ENCODE data around the gene KLHL17. TPM values are rescaled to one million over a fixed set of nuclear protein-coding genes. Genes with fewer than 3 reads are reported as not detected.

Gene KLHL17
- total and polyA plus RNA-seq, 10 of the 15 experiments (the other 5 are each of a cell fraction or from before 2014, with no cell fraction given) = 0.03 to 30.6 (median 5.3) TPM

DNA sequence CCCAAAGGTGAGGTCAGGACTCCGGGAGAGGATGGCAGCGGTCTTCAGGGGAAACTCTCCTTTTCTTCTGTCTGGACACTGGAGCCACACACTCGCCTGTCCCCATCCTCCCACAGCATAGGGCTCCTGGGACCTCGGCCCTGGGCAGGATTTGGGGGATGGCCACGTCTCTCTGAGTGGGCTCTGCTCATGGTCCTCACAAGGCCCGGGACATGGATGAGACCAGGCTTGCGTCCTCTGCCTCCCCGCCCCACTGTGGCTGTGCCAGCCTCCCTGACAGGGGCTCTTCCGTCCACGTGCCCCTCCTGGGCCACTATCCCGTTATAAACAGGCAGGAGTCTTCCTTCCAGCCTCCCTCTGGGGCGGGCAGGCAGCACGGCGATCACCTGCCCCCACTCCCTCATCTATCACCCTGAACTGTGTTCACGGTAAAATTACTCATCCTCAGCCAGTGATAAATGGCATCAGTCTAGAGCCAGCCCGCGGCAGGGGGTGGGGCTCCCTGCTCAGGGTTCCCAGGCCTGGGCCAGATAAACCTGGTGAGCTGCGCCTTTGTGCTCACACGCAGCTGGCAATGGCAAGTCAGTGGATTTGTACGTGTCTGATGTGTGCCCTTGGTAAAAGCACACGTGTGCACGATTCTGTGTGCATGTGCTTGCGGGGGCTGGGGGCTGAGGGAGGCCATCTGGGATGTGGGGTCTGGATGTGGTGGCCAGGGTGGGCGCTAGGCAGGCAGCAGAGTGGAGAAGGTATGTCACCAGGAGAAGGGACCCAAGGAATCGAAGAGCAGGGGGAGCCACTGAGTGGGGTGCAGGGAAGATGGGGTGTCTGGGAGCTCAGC, 49.3 kb upstream of the KLHL17 start:
- Histone ChIP-seq H3K27me3 (replicated peaks in 1 of 2; ENCODE audit: control insufficient read depth in 2 of 2, insufficient read depth in 2 of 2, low read length in 1 of 2) (no peaks in the 10 kb centered on the region; a peak in 2 of 4 replicates), H3K4me1 (ENCODE audit: control insufficient read depth, insufficient read depth, low read length) (no peaks in the 10 kb centered on the region; the same call in 1 of the 2 replicates), H3K4me3 (no peak overlapping the region), H3K36me3 (ENCODE audit: control insufficient read depth in 2 of 2, insufficient read depth in 2 of 2, low read length in 1 of 2) (no peaks in the 10 kb centered on the region), H3K9me3 (replicated peaks; ENCODE audit: control insufficient read depth, insufficient read depth, low read length) (no peaks in the 10 kb centered on the region), H3K79me2 (ENCODE audit: control insufficient read depth, insufficient read depth, low read length) (no peaks in the 10 kb centered on the region), H3K4me2 (ENCODE audit: control insufficient read depth, insufficient read depth) (no peak overlapping the region), H3K27ac (ENCODE audit: control insufficient read depth, insufficient read depth) (no peak overlapping the region), H3K9ac (ENCODE audit: control insufficient read depth, insufficient read depth, low read length) (no peak overlapping the region), H2AFZ (ENCODE audit: control insufficient read depth, low read depth, low read length) (no peak overlapping the region), H4K20me1 (ENCODE audit: control insufficient read depth, insufficient read depth) (no peaks in the 10 kb centered on the region)
- WGBS (ENCODE audit: insufficient coverage, insufficient replicate concordance, low lambda C conversion rate, missing lambda C conversion rate) = 46% methylated on average over 25 of the region's 25 CpGs
- BruUV-seq (replicated peaks) = no TSS peak
- ChIA-PET RAD21 (ENCODE audit: unreplicated experiment) (no interaction called here), POLR2A (no interaction called here), SMC1A (ENCODE audit: uncharacterized antibody, unreplicated experiment) (no interaction called here), CTCF (no interaction called here)
- DNase-seq (ENCODE audit: low read depth, low spot score) (no peak), FAIRE-seq (no peak), ATAC-seq (no peak)
- intact Hi-C loops (cut with micrococcal nuclease; ENCODE audit: unreplicated experiment) (no loop called here), in situ Hi-C loops (cut with MboI) (no loop called here)
- TF ChIP-seq, protein P1, sequence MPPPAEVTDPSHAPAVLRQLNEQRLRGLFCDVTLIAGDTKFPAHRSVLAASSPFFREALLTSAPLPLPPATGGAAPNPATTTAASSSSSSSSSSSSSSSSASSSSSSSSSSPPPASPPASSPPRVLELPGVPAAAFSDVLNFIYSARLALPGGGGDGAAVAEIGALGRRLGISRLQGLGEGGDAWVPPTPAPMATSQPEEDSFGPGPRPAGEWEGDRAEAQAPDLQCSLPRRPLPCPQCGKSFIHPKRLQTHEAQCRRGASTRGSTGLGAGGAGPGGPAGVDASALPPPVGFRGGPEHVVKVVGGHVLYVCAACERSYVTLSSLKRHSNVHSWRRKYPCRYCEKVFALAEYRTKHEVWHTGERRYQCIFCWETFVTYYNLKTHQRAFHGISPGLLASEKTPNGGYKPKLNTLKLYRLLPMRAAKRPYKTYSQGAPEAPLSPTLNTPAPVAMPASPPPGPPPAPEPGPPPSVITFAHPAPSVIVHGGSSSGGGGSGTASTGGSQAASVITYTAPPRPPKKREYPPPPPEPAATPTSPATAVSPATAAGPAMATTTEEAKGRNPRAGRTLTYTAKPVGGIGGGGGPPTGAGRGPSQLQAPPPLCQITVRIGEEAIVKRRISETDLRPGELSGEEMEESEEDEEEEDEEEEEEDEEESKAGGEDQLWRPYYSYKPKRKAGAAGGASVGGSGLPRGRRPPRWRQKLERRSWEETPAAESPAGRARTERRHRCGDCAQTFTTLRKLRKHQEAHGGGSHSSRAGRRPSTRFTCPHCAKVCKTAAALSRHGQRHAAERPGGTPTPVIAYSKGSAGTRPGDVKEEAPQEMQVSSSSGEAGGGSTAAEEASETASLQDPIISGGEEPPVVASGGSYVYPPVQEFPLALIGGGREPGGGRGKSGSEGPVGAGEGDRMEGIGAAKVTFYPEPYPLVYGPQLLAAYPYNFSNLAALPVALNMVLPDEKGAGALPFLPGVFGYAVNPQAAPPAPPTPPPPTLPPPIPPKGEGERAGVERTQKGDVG (CRISPR knock-in tag; IDR thresholded peaks at IDR 0.05) = no peak
- TF ChIP-seq MYC (IDR thresholded peaks at IDR 0.05; ENCODE audit: insufficient read depth, insufficient read length, insufficient replicate concordance, low read length, severe bottlenecking) = no peak
- TF ChIP-seq EZH2 (IDR thresholded peaks at IDR 0.05; ENCODE audit: borderline replicate concordance, control insufficient read depth, low read depth, low read length) = no peak
- no peak for TF ChIP-seq ZNF207 (IDR thresholded peaks at IDR 0.05; ENCODE audit: borderline replicate concordance)
